G401.6 (cell line): ENCODE measurements around the gene PDE1C.

Source experiments
- FAIRE-seq: peaks from 2 replicates; lab custom pipeline; 2012; peaks lifted over from hg19 to GRCh38; lab: Jason Lieb, UNC

Gene PDE1C

GRCh38 chr7:31767686-31768358, 302.4 kb downstream of the PDE1C start:
- no peak for FAIRE-seq

GRCh38 chr7:31764462-31764861, 305.7 kb downstream of the PDE1C start:
- no peak for FAIRE-seq

DNA sequence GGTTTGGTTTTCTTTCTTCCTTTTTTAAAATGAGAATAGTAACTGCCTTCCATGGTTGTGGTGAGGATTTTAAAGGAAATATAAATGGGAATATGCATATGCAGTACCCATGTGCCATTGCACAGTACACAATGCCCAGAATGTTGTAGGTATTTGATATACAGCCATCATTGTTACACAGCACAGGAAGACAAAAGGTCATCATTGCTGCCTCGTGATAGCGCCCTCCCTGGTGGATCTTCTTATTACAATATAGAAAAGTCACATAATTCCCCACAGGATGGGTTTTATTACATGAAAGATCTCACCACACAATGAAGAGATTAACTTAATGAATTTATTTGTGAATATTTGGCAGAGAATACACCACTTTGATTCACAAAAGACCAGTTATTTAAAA, 306.7 kb downstream of the PDE1C start:
- no peak for FAIRE-seq

DNA sequence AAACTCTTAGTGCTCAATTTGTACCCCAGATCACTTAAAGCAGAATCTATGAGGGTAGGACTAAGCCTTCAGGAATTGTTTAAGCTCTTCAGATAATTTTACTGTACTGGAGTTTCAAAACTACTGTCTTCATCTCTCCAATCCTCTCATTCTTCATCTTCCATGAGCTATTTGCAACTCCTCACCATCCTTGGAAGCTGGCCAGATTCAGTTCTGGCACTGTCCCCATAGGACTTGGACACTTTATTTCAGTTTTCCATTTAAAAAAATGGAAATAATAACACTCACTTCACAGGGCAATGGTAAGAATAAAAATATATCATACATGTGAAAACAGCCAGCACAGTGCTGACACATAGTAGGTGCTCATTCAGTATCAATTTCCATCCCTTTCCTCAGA, 308.6 kb downstream of the PDE1C start:
- no peak for FAIRE-seq

DNA sequence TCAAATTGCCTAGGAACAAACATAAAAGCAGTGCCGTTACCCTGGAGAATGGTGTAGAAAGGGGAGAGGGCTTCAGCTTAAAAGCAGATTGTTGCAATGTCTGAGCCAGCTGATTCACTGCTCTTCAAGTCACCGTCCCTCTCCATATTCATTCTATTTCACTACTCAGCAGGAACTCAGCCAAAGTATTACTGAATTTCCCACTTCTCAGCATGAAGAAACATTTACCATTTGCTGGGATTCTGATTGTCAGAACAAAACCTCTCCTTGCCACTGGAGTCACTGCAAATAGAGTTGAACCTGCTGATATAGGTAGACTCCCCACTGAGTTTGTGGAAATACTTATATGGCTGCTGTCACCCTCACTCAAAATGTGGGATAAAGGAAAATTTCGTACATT, 311.5 kb downstream of the PDE1C start:
- no peak for FAIRE-seq

DNA sequence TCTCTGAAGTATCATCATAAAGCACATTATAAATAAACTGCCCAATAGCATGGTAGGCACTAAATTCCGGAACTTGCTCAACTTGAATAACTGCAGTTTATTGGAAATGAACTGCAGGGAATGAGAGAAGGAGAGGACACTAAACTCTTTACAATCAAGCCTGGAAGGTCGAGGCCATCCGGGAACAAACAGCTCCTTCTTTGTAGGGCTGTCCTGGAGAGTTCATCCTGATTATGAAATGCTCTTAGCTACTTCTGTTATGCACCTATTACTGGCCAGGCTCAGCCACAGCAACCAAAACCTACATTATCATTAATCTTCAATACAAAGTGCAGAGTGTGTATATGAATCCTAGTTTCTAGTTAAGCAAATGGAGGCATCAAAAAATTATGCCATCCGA, 318.5 kb downstream of the PDE1C start:
- no peak for FAIRE-seq

GRCh38 chr7:31748084-31748483, 322.1 kb downstream of the PDE1C start:
- FAIRE-seq, result no peak

DNA sequence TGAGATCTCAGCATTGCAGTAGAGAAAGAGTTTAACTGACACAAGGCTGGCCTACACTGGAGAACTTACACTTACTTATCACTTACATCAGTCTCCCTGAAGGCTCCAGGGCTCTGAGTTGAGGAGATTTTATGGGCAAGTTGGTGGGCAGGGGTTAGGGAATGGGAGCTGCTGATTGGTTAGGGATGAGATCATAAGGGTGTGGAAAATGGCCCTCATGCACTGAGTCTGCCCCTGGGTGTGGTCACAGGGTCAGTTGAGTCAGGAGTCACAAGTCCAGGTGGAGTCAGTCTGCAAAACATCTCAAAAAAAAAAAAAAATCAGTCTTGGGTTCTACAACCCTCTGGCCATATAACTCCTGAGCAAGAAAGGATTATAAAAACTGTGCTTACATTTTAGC, 322.7 kb downstream of the PDE1C start:
- no peak for FAIRE-seq

DNA sequence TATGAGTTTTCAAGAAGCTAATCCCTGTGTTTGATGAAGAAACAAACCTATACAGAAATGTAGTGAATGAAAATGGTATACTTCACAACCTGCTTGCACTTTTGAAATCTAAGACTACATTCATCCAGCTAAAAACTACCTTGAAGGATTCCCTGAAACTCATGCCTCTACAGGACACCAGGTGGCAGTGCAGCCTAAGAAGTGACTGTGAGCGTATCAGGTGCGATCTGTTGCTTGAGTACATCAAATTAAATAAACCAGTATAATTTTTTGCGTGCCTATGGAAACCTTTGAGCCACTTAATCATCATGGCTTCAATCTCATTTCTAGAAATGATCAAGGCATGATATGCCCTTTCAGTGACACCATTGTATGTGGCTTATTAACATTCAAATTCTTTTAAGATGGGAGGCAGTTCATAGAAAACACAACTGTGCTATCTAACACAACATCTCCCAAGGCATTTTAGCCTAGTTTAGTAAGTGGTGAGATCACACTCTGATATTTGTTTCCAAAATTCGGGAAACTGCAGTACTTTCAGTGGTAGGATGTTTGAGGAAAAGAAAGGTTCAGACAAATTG, 325.8 kb downstream of the PDE1C start:
- peak; percentile 66 for FAIRE-seq

DNA sequence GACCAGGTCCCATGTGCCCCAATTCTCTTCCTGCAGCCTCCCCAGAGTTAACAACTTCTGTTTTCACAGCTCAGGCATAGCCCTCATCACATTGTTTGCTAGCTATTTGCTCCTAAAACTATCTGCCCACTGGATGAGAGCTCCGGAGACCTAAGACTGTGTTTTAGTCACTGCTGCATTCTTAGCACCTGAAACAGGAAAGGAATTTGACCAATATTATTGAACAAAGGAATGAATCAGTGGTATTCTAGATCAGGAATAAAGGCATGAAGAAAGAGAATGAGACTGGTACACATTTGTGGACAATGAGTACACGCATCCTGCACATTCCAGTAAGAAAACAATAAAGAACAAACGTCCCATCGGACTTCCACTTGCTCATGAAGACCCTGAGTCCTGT, 328.4 kb downstream of the PDE1C start:
- FAIRE-seq, result no peak

DNA sequence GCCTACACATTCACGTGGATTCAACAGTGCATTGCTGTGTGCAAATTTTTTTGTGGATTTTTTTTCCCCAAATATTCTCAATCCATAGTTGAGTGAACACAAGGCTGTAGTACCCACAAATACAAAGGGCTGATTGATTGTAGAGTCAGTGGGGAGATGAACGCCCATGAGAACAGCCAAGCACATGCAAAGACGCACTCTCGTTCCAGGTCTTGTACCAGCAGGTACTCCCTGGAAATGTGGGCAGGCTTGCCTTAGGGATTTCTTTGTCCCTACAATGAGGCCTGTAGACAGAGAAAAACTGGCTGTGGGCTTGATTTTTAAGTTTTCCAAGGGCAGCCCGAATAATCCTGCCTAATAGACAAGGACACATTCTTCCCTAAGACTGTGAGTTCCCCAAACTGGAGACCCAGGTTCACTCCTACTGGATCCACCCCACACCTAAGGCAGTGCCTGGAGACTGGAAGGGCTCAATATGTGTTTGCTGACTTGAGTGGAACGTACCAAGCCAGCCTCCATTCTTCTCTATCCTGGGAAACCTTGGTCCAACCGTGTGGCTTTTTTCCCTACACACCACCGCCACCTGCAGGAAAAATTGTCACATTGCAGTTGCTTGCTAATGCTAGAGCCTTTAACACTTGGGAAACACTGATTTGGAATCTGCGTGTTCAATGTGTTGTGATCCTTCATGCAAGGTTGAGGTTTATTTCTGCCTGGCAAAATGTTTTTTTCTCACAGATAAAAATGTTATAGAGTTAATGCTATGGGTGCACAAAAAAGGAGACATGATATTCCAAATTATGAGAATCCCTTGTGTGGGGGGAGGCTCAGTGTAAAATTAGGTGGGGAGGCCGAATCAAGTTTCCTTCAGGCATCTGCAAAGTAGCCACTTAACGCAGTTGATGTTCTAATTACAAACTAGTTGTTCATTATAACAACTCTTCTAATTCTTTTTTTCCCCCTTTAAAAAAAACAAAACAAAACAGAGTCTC, 333.9 kb downstream of the PDE1C start:
- FAIRE-seq, result peak; percentile 77

GRCh38 chr7:31734456-31734855, 335.8 kb downstream of the PDE1C start:
- no peak for FAIRE-seq

GRCh38 chr7:31729195-31729804, 340.9 kb downstream of the PDE1C start:
- no peak for FAIRE-seq

GRCh38 chr7:31724696-31725095, 345.5 kb downstream of the PDE1C start:
- FAIRE-seq, result no peak

DNA sequence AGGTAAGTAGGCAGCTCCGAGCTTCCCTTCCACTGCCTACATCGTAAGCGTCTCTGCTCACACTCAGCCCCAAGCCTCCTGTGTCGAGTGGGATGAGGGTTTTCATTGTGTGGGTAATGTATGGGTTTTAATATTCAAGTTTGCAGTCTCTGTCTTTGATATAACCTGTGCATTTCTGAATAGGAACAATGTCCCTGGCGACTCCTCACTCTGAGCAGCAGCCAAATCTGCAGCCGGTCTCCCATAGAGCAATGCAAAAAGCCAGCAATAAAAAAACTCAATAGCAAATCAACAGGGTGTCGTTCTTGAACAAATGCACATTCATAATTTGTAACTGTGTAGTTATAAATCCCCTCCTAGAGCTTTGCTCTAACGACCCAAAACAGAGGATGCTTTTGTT, 349.8 kb downstream of the PDE1C start:
- FAIRE-seq, result no peak

DNA sequence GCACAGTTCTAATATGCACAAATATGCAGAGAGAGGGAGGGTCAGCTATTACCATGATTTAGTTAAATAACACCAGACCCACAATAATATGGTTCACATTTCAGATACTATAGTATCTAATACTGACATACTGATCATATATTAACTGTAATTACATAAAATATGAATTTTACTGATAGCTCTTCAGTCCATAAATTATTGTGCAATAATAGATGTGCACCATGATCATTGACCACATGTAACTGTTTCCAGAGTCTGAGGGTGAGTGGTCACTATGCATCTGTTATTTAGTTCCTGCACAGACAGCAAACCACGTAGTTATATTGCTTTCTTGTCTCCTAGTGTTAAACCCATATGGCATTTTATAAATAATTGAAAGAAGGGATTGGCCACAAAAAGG, 353.9 kb downstream of the PDE1C start:
- FAIRE-seq, result no peak

- FAIRE-seq, result no peak
Measured at GRCh38 chr7:31710171-31710570, 360.0 kb downstream of the PDE1C start.

DNA sequence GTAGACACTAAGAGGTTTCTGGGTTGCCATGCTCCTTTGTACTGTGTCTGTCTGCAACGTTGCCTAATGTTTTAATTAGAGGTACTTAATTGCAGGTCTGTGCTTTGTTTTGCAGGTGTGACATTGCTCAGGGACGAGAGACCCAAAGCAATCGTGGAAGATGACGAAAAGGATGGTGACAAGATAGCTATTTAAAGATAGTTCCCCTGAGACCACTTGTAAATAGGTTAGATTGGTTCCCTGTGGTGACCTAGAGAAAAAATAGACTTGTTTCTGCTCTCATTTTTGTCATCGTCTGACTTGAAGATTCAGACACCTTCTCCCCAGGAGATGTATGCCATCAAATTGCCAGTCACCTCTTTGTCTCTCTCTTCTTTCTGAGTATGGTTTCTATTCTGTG, 363.1 kb downstream of the PDE1C start:
- FAIRE-seq, result no peak

DNA sequence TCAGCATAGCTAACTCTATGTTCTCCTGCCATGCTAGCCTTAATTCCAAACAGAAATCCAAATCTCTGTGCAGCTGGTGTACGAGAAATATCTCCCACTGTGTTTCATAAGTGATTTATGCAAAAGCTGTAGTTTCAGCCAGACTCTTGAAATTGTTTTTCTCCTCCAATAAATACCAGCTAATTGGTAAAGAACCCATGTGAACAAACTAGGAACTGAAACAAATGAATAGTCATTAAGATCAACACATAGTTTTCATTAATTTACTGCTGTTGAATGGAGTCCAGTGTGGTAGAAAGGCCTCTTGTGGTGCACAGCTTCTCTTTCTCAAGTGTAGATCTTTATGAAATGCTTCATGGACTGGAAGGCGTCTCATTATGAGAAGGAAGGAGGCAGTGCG, 364.8 kb downstream of the PDE1C start:
- FAIRE-seq, result no peak

GRCh38 chr7:31702354-31702753, 367.9 kb downstream of the PDE1C start:
- FAIRE-seq, result no peak
